Measurements from ENCODE around the gene URB1.

- no peak for TF ChIP-seq CTCF (IDR thresholded peaks at IDR 0.05)
- TF ChIP-seq ZFX (IDR thresholded peaks at IDR 0.05; ENCODE audit: borderline replicate concordance) = no peak
Observed at GRCh38 chr21:32312326-32312725, 80.5 kb downstream of the URB1 start.

Data from 22Rv1 (cell line).